ENCODE results near the gene DYNLT1.

Gene DYNLT1

GRCh38 chr6:158604048-158604406 is 40.5 kb downstream of the DYNLT1 start:
- H3K36me3 ChIP-seq (ENCODE audit: low read depth): peaks cover 59% of the 10 kb centered on the region
- no peak overlapping the region for H3K27ac ChIP-seq (ENCODE audit: poor library complexity, severe bottlenecking)
- no peaks in the 10 kb centered on the region for H3K9me3 ChIP-seq (ENCODE audit: severe bottlenecking)
- no peaks in the 10 kb centered on the region for H3K27me3 ChIP-seq (ENCODE audit: insufficient read depth, poor library complexity, severe bottlenecking)
- no peak for TF ChIP-seq CTCF (IDR thresholded peaks at IDR 0.05; ENCODE audit: poor library complexity, severe bottlenecking)
- ATAC-seq (ENCODE audit: low read depth) (no peak), DNase-seq (ENCODE audit: low spot score) (no peak)
- no peaks in the 10 kb centered on the region for H3K4me1 ChIP-seq (ENCODE audit: insufficient read depth, poor library complexity, severe bottlenecking)
- H3K4me3 ChIP-seq (ENCODE audit: severe bottlenecking): no peak overlapping the region

GRCh38 chr6:158603261-158604047 is 41.1 kb downstream of the DYNLT1 start:
- Histone ChIP-seq H3K27ac (ENCODE audit: poor library complexity, severe bottlenecking) (no peak overlapping the region), H3K9me3 (ENCODE audit: severe bottlenecking) (no peaks in the 10 kb centered on the region), H3K36me3 (ENCODE audit: low read depth) (peaks cover 53% of the 10 kb centered on the region), H3K4me3 (ENCODE audit: severe bottlenecking) (no peak overlapping the region), H3K27me3 (ENCODE audit: insufficient read depth, poor library complexity, severe bottlenecking) (no peaks in the 10 kb centered on the region), H3K4me1 (ENCODE audit: insufficient read depth, poor library complexity, severe bottlenecking) (no peaks in the 10 kb centered on the region)
- ATAC-seq (ENCODE audit: low read depth) (no peak), DNase-seq (ENCODE audit: low spot score) (no peak)
- no peak for TF ChIP-seq CTCF (IDR thresholded peaks at IDR 0.05; ENCODE audit: poor library complexity, severe bottlenecking)

GRCh38 chr6:158599635-158600034 is 44.9 kb downstream of the DYNLT1 start:
- Histone ChIP-seq H3K27me3 (ENCODE audit: insufficient read depth, poor library complexity, severe bottlenecking) (no peaks in the 10 kb centered on the region), H3K27ac (ENCODE audit: poor library complexity, severe bottlenecking) (no peak overlapping the region), H3K4me1 (ENCODE audit: insufficient read depth, poor library complexity, severe bottlenecking) (no peaks in the 10 kb centered on the region), H3K36me3 (ENCODE audit: low read depth) (peaks cover 54% of the 10 kb centered on the region), H3K4me3 (ENCODE audit: severe bottlenecking) (no peak overlapping the region), H3K9me3 (ENCODE audit: severe bottlenecking) (no peaks in the 10 kb centered on the region)
- ATAC-seq (ENCODE audit: low read depth) (no peak), DNase-seq (ENCODE audit: low spot score) (no peak)
- TF ChIP-seq CTCF (IDR thresholded peaks at IDR 0.05; ENCODE audit: poor library complexity, severe bottlenecking): no peak

- ATAC-seq (ENCODE audit: low read depth) (no peak), DNase-seq (ENCODE audit: low spot score) (no peak)
- TF ChIP-seq CTCF (IDR thresholded peaks at IDR 0.05; ENCODE audit: poor library complexity, severe bottlenecking): no peak
- Histone ChIP-seq H3K4me1 (ENCODE audit: insufficient read depth, poor library complexity, severe bottlenecking) (no peaks in the 10 kb centered on the region), H3K4me3 (ENCODE audit: severe bottlenecking) (no peak overlapping the region), H3K9me3 (ENCODE audit: severe bottlenecking) (no peaks in the 10 kb centered on the region), H3K27me3 (ENCODE audit: insufficient read depth, poor library complexity, severe bottlenecking) (no peaks in the 10 kb centered on the region), H3K36me3 (ENCODE audit: low read depth) (peaks cover 65% of the 10 kb centered on the region), H3K27ac (ENCODE audit: poor library complexity, severe bottlenecking) (no peak overlapping the region)
Observed at GRCh38 chr6:158597565-158597964, 47.0 kb downstream of the DYNLT1 start.

- Histone ChIP-seq H3K9me3 (ENCODE audit: severe bottlenecking) (no peaks in the 10 kb centered on the region), H3K27me3 (ENCODE audit: insufficient read depth, poor library complexity, severe bottlenecking) (no peaks in the 10 kb centered on the region), H3K4me3 (ENCODE audit: severe bottlenecking) (no peak overlapping the region), H3K36me3 (ENCODE audit: low read depth) (peaks cover 65% of the 10 kb centered on the region), H3K27ac (ENCODE audit: poor library complexity, severe bottlenecking) (no peak overlapping the region), H3K4me1 (ENCODE audit: insufficient read depth, poor library complexity, severe bottlenecking) (no peaks in the 10 kb centered on the region)
- no peak for TF ChIP-seq CTCF (IDR thresholded peaks at IDR 0.05; ENCODE audit: poor library complexity, severe bottlenecking)
- ATAC-seq (ENCODE audit: low read depth) (no peak), DNase-seq (ENCODE audit: low spot score) (no peak)
Observed at GRCh38 chr6:158596861-158597260, 47.7 kb downstream of the DYNLT1 start.

Measured in RWPE2 (cell line).